Measurements from ENCODE around the gene RAPGEF6. TPM values are rescaled to one million over a fixed set of nuclear protein-coding genes. Genes with fewer than 3 reads are reported as not detected.
A peak's percentile ranks its signal among the peaks of the same experiment; 100 is the strongest.

RAPGEF6 gene
- total and polyA plus RNA-seq, 11 donors, result 2.3 to 13.9 (median 8.6) TPM

- H3K36me3 ChIP-seq, result peaks cover 0 to 86% (median 56%) of the 10 kb centered on the region in 9 donors
- no peaks in the 10 kb centered on the region for H3K27me3 ChIP-seq
- H3K27ac ChIP-seq, result no peak overlapping the region
- TF ChIP-seq CTCF (IDR thresholded peaks at IDR 0.05) (no peak), POLR2A (IDR thresholded peaks at IDR 0.05) (no peak)
- intact Hi-C loops (cut with DNase I), result no loop called here
- ATAC-seq (no peak), DNase-seq (no peak)
- peaks cover 0 to 7% (median 0%) of the 10 kb centered on the region in 12 donors for H3K4me1 ChIP-seq
- WGBS, 4 donors, result 91 to 100% (median 96%) methylated on average over 1 of the region's 1 CpG
- H3K9me3 ChIP-seq, result peaks cover 0 to 17% (median 2%) of the 10 kb centered on the region in 12 donors
- no peak overlapping the region for H3K4me3 ChIP-seq
These were observed 26.9 kb upstream of the RAPGEF6 start for GRCh38 chr5:131661933-131662332.

GRCh38 chr5:131659841-131660240, 24.8 kb upstream of the RAPGEF6 start:
- Histone ChIP-seq H3K27me3 (no peaks in the 10 kb centered on the region), H3K4me3 (no peak overlapping the region), H3K9me3 (peaks cover 0 to 17% (median 2%) of the 10 kb centered on the region in 12 donors), H3K27ac (no peak overlapping the region), H3K4me1 (peaks cover 0 to 7% (median 0%) of the 10 kb centered on the region in 12 donors), H3K36me3 (peaks cover 0 to 80% (median 57%) of the 10 kb centered on the region in 9 donors)
- DNase-seq (peak in 1 of 5 donors; percentile 42), ATAC-seq (no peak)
- 95 to 99% (median 98%) methylated on average over 5 to 9 of the region's 9 CpGs for WGBS, 4 donors
- TF ChIP-seq CTCF (IDR thresholded peaks at IDR 0.05) (no peak), POLR2A (IDR thresholded peaks at IDR 0.05) (no peak)
- intact Hi-C loops (cut with DNase I), result no loop called here

DNA sequence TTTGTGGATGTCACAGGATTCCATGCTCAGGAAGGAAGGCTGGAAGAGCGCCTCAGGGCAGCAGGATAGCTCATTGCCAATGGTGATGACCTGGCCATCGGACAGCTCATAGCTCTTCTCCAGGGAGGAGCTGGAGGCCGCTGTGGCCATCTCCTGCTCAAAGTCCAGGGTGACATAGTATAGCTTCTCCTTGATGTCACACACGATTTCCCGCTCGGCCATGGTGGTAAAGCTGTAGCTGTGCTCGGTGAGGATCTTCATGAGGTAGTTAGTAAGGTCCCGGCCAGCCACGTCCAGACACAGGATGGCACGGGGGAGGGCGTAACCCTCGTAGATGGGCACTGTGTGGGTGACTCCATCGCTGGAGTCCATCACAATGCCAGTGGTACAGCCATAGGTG, 24.3 kb upstream of the RAPGEF6 start:
- Histone ChIP-seq H3K4me1 (peaks cover 0 to 7% (median 0%) of the 10 kb centered on the region in 12 donors), H3K4me3 (no peak overlapping the region)

GRCh38 chr5:131654776-131655175, 19.7 kb upstream of the RAPGEF6 start:
- H3K27me3 ChIP-seq, result no peaks in the 10 kb centered on the region
- no peak overlapping the region for H3K27ac ChIP-seq
- peaks cover 0 to 5% (median 0%) of the 10 kb centered on the region in 12 donors for H3K4me1 ChIP-seq
- 92 to 98% (median 94%) methylated on average over 2 of the region's 2 CpGs for WGBS, 4 donors
- no peak for DNase-seq
- peaks cover 0 to 83% (median 48%) of the 10 kb centered on the region in 9 donors for H3K36me3 ChIP-seq
- H3K9me3 ChIP-seq, result peaks cover 0 to 6% (median 0%) of the 10 kb centered on the region in 12 donors
- intact Hi-C loops (cut with DNase I), result no loop called here
- TF ChIP-seq CTCF (IDR thresholded peaks at IDR 0.05) (no peak), POLR2A (IDR thresholded peaks at IDR 0.05) (no peak)
- no peak overlapping the region for H3K4me3 ChIP-seq
- no peak for ATAC-seq

More for the DNA sequence above, 24.3 kb upstream of the RAPGEF6 start:
- DNase-seq, result peak in 1 of 5 donors; percentile 48
- Histone ChIP-seq H3K9me3 (peaks cover 0 to 17% (median 2%) of the 10 kb centered on the region in 12 donors), H3K27ac (no peak overlapping the region), H3K27me3 (no peaks in the 10 kb centered on the region), H3K36me3 (peaks cover 0 to 82% (median 51%) of the 10 kb centered on the region in 9 donors)
- TF ChIP-seq CTCF (IDR thresholded peaks at IDR 0.05) (no peak), POLR2A (IDR thresholded peaks at IDR 0.05) (no peak)
- WGBS, 4 donors, result 97 to 99% (median 98%) methylated on average over 13 of the region's 13 CpGs
- peak in 2 of 4 donors; percentile 19 to 50 for ATAC-seq
- intact Hi-C loops (cut with DNase I), result no loop called here

All from heart left ventricle (tissue), 16 donors.